Stimulated activated CD4-positive, alpha-beta T cell treated with anti-CD3 and anti-CD28 coated beads, Interleukin-2, amount 100 ng/mL, for 24 hours (primary cell): ENCODE results near the gene DNAL1.

Experiments
- DNase-seq, 2 donors: peaks; one replicate each; pipeline ENCODE4 v3.0.0-alpha.2; 2020

The DNAL1 gene

GRCh38 chr14:73726025-73726961, 81.5 kb downstream of the DNAL1 start:
- no peak for DNase-seq

- no peak for DNase-seq
These were observed 82.4 kb downstream of the DNAL1 start for GRCh38 chr14:73727166-73727565.

GRCh38 chr14:73728717-73729330, 84.0 kb downstream of the DNAL1 start:
- DNase-seq = peak; percentile 92 to 96

- DNase-seq = no peak
These were observed 84.9 kb downstream of the DNAL1 start for GRCh38 chr14:73729556-73730265.

- no peak for DNase-seq
These were observed 86.3 kb downstream of the DNAL1 start for GRCh38 chr14:73731111-73731510.

- no peak for DNase-seq
These were observed 87.2 kb downstream of the DNAL1 start for GRCh38 chr14:73732006-73732405.

GRCh38 chr14:73736842-73737241, 92.1 kb downstream of the DNAL1 start:
- DNase-seq = no peak

GRCh38 chr14:73738518-73739173, 93.9 kb downstream of the DNAL1 start:
- no peak for DNase-seq

GRCh38 chr14:73739174-73739898, 94.5 kb downstream of the DNAL1 start:
- DNase-seq = no peak

- DNase-seq = no peak
These were observed 95.3 kb downstream of the DNAL1 start for GRCh38 chr14:73739899-73740617.

GRCh38 chr14:73740618-73741326, 96.0 kb downstream of the DNAL1 start:
- no peak for DNase-seq

GRCh38 chr14:73741386-73741875, 96.6 kb downstream of the DNAL1 start:
- peak; percentile 75 to 78 for DNase-seq

- peak in 1 of 2 donors; percentile 52 for DNase-seq
These were observed 97.2 kb downstream of the DNAL1 start for GRCh38 chr14:73741876-73742519.

- no peak for DNase-seq
These were observed 97.9 kb downstream of the DNAL1 start for GRCh38 chr14:73742520-73743238.

- peak; percentile 68 to 73 for DNase-seq
These were observed 98.7 kb downstream of the DNAL1 start for GRCh38 chr14:73743431-73743931.

- no peak for DNase-seq
These were observed 99.5 kb downstream of the DNAL1 start for GRCh38 chr14:73744175-73744867.

GRCh38 chr14:73744874-73745529, 100.2 kb downstream of the DNAL1 start:
- no peak for DNase-seq
